Measurements from ENCODE around the gene ERC2.

DNA sequence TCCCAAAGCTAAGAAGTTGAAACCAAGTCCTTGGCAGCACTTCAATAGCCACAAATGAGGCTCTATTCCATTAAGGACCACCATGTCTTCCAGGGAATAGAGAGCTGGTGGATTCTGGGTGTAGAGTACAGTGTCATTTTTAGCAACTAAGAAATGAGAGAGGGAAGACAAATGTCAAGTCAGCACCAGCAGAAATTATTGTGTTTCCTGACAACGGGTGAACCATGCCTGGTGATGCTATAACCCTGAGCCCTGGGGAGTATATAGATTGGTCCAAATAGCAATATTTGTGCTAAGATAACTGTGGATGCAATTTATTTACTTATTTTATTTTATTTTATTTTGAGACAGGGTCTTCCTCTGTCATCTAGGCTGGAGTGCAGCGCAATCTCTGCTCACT lies 675.5 kb downstream of the ERC2 start:
- TF ChIP-seq KLF9 (CRISPR knock-in tag; IDR thresholded peaks at IDR 0.05; ENCODE audit: low read depth), result no peak
- no peak for TF ChIP-seq FOXM1 (CRISPR knock-in tag; IDR thresholded peaks at IDR 0.05)
- TF ChIP-seq, protein P1, sequence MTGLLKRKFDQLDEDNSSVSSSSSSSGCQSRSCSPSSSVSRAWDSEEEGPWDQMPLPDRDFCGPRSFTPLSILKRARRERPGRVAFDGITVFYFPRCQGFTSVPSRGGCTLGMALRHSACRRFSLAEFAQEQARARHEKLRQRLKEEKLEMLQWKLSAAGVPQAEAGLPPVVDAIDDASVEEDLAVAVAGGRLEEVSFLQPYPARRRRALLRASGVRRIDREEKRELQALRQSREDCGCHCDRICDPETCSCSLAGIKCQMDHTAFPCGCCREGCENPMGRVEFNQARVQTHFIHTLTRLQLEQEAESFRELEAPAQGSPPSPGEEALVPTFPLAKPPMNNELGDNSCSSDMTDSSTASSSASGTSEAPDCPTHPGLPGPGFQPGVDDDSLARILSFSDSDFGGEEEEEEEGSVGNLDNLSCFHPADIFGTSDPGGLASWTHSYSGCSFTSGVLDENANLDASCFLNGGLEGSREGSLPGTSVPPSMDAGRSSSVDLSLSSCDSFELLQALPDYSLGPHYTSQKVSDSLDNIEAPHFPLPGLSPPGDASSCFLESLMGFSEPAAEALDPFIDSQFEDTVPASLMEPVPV (CRISPR knock-in tag; IDR thresholded peaks at IDR 0.05), result no peak
- TF ChIP-seq, protein P2, sequence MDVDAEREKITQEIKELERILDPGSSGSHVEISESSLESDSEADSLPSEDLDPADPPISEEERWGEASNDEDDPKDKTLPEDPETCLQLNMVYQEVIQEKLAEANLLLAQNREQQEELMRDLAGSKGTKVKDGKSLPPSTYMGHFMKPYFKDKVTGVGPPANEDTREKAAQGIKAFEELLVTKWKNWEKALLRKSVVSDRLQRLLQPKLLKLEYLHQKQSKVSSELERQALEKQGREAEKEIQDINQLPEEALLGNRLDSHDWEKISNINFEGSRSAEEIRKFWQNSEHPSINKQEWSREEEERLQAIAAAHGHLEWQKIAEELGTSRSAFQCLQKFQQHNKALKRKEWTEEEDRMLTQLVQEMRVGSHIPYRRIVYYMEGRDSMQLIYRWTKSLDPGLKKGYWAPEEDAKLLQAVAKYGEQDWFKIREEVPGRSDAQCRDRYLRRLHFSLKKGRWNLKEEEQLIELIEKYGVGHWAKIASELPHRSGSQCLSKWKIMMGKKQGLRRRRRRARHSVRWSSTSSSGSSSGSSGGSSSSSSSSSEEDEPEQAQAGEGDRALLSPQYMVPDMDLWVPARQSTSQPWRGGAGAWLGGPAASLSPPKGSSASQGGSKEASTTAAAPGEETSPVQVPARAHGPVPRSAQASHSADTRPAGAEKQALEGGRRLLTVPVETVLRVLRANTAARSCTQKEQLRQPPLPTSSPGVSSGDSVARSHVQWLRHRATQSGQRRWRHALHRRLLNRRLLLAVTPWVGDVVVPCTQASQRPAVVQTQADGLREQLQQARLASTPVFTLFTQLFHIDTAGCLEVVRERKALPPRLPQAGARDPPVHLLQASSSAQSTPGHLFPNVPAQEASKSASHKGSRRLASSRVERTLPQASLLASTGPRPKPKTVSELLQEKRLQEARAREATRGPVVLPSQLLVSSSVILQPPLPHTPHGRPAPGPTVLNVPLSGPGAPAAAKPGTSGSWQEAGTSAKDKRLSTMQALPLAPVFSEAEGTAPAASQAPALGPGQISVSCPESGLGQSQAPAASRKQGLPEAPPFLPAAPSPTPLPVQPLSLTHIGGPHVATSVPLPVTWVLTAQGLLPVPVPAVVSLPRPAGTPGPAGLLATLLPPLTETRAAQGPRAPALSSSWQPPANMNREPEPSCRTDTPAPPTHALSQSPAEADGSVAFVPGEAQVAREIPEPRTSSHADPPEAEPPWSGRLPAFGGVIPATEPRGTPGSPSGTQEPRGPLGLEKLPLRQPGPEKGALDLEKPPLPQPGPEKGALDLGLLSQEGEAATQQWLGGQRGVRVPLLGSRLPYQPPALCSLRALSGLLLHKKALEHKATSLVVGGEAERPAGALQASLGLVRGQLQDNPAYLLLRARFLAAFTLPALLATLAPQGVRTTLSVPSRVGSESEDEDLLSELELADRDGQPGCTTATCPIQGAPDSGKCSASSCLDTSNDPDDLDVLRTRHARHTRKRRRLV (CRISPR knock-in tag; IDR thresholded peaks at IDR 0.05), result no peak
- no peak for TF ChIP-seq ZNF772 (CRISPR knock-in tag; IDR thresholded peaks at IDR 0.05)
- no peak for TF ChIP-seq CBFB (CRISPR knock-in tag; IDR thresholded peaks at IDR 0.05)
- TF ChIP-seq ZNF629 (CRISPR knock-in tag; conservative IDR thresholded peaks at IDR 0.05), result no peak
- no peak for TF ChIP-seq ZNF572 (CRISPR knock-in tag; IDR thresholded peaks at IDR 0.05)
- no peak for TF ChIP-seq NR2C2 (CRISPR knock-in tag; IDR thresholded peaks at IDR 0.05; ENCODE audit: borderline replicate concordance)
